GM23338 (cell line): ENCODE measurements around the gene MLANA. TPM values are rescaled to one million over a fixed set of nuclear protein-coding genes. Genes with fewer than 3 reads are reported as not detected.

Experiments used
- ATAC-seq: fragments of 200-7000 bp; cut with Tn5 transposase; 3 replicates; pipeline ENCODE4 v1.9.1; 2020
- DNase-seq: peaks from one replicate; pipeline ENCODE4 v3.0.0-alpha.2; 2015; ENCODE audit warnings: low spot score
- H2AFZ ChIP-seq: fragments of 200-600 bp; sonication (generic); 2 replicates; pipeline ENCODE4 v1.8.0; 2016; ENCODE audit warnings: antibody characterized with exemption, mild to moderate bottlenecking, moderate library complexity
- H3F3A ChIP-seq: fragments of 200-600 bp; sonication (generic); replicated peaks from 2 replicates; pipeline ENCODE4 v1.8.0; 2017; ENCODE audit warnings: antibody characterized with exemption, mixed run types, low read depth
- H3K27ac ChIP-seq: fragments of 200-600 bp; sonication (generic); 2 replicates; pipeline ENCODE4 v1.6.1; 2016; ENCODE audit warnings: low read depth
- H3K27me3 ChIP-seq: fragments of 200-600 bp; sonication (generic); 2 replicates; pipeline ENCODE4 v1.8.0; 2016; ENCODE audit warnings: mild to moderate bottlenecking, mixed run types, moderate library complexity; ENCODE audit not compliant: insufficient read depth
- H3K36me3 ChIP-seq: fragments of 200-600 bp; sonication (generic); 2 replicates; pipeline ENCODE4 v1.8.0; 2016; ENCODE audit warnings: mild to moderate bottlenecking; ENCODE audit not compliant: insufficient read depth
- H3K4me1 ChIP-seq: fragments of 200-600 bp; sonication (generic); 2 replicates; pipeline ENCODE4 v1.8.0; 2016; ENCODE audit warnings: mild to moderate bottlenecking, moderate library complexity; ENCODE audit not compliant: insufficient read depth
- H3K4me2 ChIP-seq: fragments of 200-600 bp; sonication (generic); 2 replicates; pipeline ENCODE4 v1.7.1; 2017; ENCODE audit warnings: mixed run types
- H3K4me3 ChIP-seq: fragments of 200-600 bp; sonication (generic); 2 replicates; pipeline ENCODE4 v1.6.1; 2016; ENCODE audit warnings: mixed run types
- H3K79me2 ChIP-seq: fragments of 200-600 bp; sonication (generic); replicated peaks from 2 replicates; pipeline ENCODE4 v1.8.0; 2017; ENCODE audit warnings: mild to moderate bottlenecking; ENCODE audit not compliant: insufficient read depth
- H3K9me2 ChIP-seq: fragments of 200-600 bp; sonication (generic); 2 replicates; pipeline ENCODE4 v1.8.0; 2017; ENCODE audit not compliant: insufficient read depth
- H4K20me1 ChIP-seq: fragments of 200-600 bp; sonication (generic); replicated peaks from 2 replicates; pipeline ENCODE4 v1.8.0; 2017; ENCODE audit warnings: mild to moderate bottlenecking; ENCODE audit not compliant: insufficient read depth
- H3K27ac Mint-ChIP-seq: 2 replicates; pipeline ENCODE4 v1.8.0; 2020; ENCODE audit warnings: inconsistent platforms, mild to moderate bottlenecking, moderate library complexity, mixed read lengths
- H3K27me3 Mint-ChIP-seq: 3 replicates; pipeline ENCODE4 v1.8.0; 2022; ENCODE audit warnings: low read depth, mild to moderate bottlenecking, moderate library complexity, mixed read lengths, inconsistent platforms; ENCODE audit not compliant: insufficient read depth, poor library complexity
- H3K36me3 Mint-ChIP-seq: 3 replicates; pipeline ENCODE4 v1.8.0; 2021; ENCODE audit warnings: low read depth, mild to moderate bottlenecking, inconsistent platforms, moderate library complexity, mixed read lengths
- H3K4me1 Mint-ChIP-seq: 3 replicates; pipeline ENCODE4 v1.8.0; 2020; ENCODE audit warnings: mild to moderate bottlenecking, inconsistent platforms, mixed read lengths
- H3K4me3 Mint-ChIP-seq: 3 replicates; pipeline ENCODE4 v1.8.0; 2021; ENCODE audit warnings: moderate library complexity, mild to moderate bottlenecking, inconsistent platforms, mixed read lengths
- H3K9me3 Mint-ChIP-seq: 3 replicates; pipeline ENCODE4 v1.8.0; 2020; ENCODE audit warnings: moderate library complexity, mild to moderate bottlenecking, inconsistent platforms, mixed read lengths
- CREB1 ChIP-seq: fragments of 250-450 bp; sonication (Bioruptor Pico); IDR thresholded peaks from 2 replicates; pipeline ENCODE4 v1.5.0; 2020; ENCODE audit warnings: low read depth, mild to moderate bottlenecking, moderate library complexity
- CTCF ChIP-seq, 2 experiments: fragments of 200-600 bp in 1 of 2; sonication (generic) in 1 of 2; conservative IDR thresholded peaks; 2 replicates each; pipeline versions ENCODE4 v1.5.1 to v1.6.1; 2016 to 2017; ENCODE audit warnings: antibody characterized with exemption in 2 of 2, low read depth in 2 of 2, mild to moderate bottlenecking in 2 of 2, moderate library complexity in 1 of 2
- EZH2 ChIP-seq: fragments of 200-600 bp; sonication (generic); IDR thresholded peaks from one replicate; pipeline ENCODE4 v1.8.0; 2017; ENCODE audit warnings: antibody characterized with exemption, mild to moderate bottlenecking, low read depth; ENCODE audit not compliant: unreplicated experiment
- EZH2phosphoT487 ChIP-seq: fragments of 200-600 bp; sonication (generic); IDR thresholded peaks from one replicate; pipeline ENCODE4 v1.8.1; 2018; ENCODE audit warnings: antibody characterized with exemption; ENCODE audit not compliant: unreplicated experiment
- POLR2AphosphoS5 ChIP-seq: IDR thresholded peaks from 2 replicates; pipeline ENCODE4 v1.6.1; 2016; ENCODE audit warnings: antibody characterized with exemption, low read depth
- REST ChIP-seq: IDR thresholded peaks from one replicate; pipeline ENCODE4 v1.6.1; 2018; ENCODE audit warnings: antibody characterized with exemption; ENCODE audit not compliant: unreplicated experiment
- ZNF331 ChIP-seq: fragments of 250-450 bp; sonication (Bioruptor Pico); IDR thresholded peaks from 2 replicates; pipeline ENCODE4 v1.5.0; 2020; ENCODE audit warnings: low read depth, mild to moderate bottlenecking, moderate library complexity
- ZNF462 ChIP-seq: fragments of 250-450 bp; sonication (Bioruptor Pico); IDR thresholded peaks from 2 replicates; pipeline ENCODE4 v1.5.0; 2020; ENCODE audit warnings: mild to moderate bottlenecking, moderate library complexity
- polyA plus RNA-seq: library from polyadenylated mRNA; unstranded; fragments of >200 nt; fragmentation: Nextera tagmentation; extraction: Ambion mirVana; gene quantifications from 2 replicates; pipeline ENCODE4 v1.2.1, GENCODE V29; 2016
- total RNA-seq: library from RNA; depleted of rRNA; stranded (reverse); fragments of >200 nt; shearing (Covaris generic); gene quantifications from 2 replicates; pipeline ENCODE4 v1.2.3, GENCODE V29; 2014

MLANA gene
- total and polyA plus RNA-seq, 2 experiments from 2014 or later, result not detected

- TF ChIP-seq CTCF (conservative IDR thresholded peaks at IDR 0.05; ENCODE audit: low read depth in 2 of 2), result no peak
- TF ChIP-seq CREB1 (CRISPR knock-in tag), result no peak
- TF ChIP-seq ZNF462 (CRISPR knock-in tag), result no peak
Measured at GRCh38 chr9:5931657-5932056, 41.0 kb downstream of the MLANA start (continued).

- Histone ChIP-seq H3K4me3 (no peak overlapping the region), H4K20me1 (no peaks in the 10 kb centered on the region), H3K4me1 (no peaks in the 10 kb centered on the region), H3F3A (no peaks in the 10 kb centered on the region), H3K36me3 (no peaks in the 10 kb centered on the region), H3K79me2 (no peaks in the 10 kb centered on the region), H3K4me2 (no peak overlapping the region), H2AFZ (no peak overlapping the region), H3K27me3 (no peaks in the 10 kb centered on the region), H3K9me2 (no peaks in the 10 kb centered on the region), H3K27ac (no peak overlapping the region)
- Mint-ChIP-seq H3K27me3 (peaks cover 1% of the 10 kb centered on the region), H3K36me3 (no peaks in the 10 kb centered on the region), H3K27ac (no peak overlapping the region), H3K9me3 (no peaks in the 10 kb centered on the region), H3K4me3 (no peak overlapping the region), H3K4me1 (no peaks in the 10 kb centered on the region; the same call in 1 of the 3 replicates)
- no peak for ATAC-seq
- DNase-seq, result no peak
- TF ChIP-seq EZH2phosphoT487 (no peak), EZH2 (no peak), POLR2AphosphoS5 (no peak), REST (no peak), ZNF331 (no peak)
Measured at GRCh38 chr9:5938449-5938848, 47.8 kb downstream of the MLANA start.
